Esophagus squamous epithelium (tissue), 4 donors: ENCODE measurements around the gene NOTCH2NLA. TPM values are rescaled to one million over a fixed set of nuclear protein-coding genes. Genes with fewer than 3 reads are reported as not detected.

Experiments used
- total RNA-seq, 4 donors: library from RNA; depleted of rRNA; stranded (reverse); fragments of >200 nt; gene quantifications; one replicate each; pipeline ENCODE4 v1.1.0, GENCODE V29; 2016

NOTCH2NLA gene
- total RNA-seq, 4 donors from 2014 or later, result 29.3 to 70.6 (median 44.1) TPM

Other genes with a start within 250 kb of the NOTCH2NLA start
- 100 to 1,000 TPM in 3 of 4 donors, 10 to 100 TPM in 1; 94.9 to 942 (median 328) TPM for gene TXNIP, start 232.4 kb downstream of the NOTCH2NLA start, total RNA-seq
- not detected for gene HJV, start 207.3 kb downstream of the NOTCH2NLA start, total RNA-seq
- 1 to 10 TPM in 3 of 4 donors, under 1 TPM in 1; 0.72 to 2.9 (median 1.1) TPM for gene NBPF10, start 84.2 kb downstream of the NOTCH2NLA start, total RNA-seq